Activated CD8-positive, alpha-beta T cell treated with anti-CD3 and anti-CD28 coated beads for 36 hours (primary cell): ENCODE measurements around the gene SPATS2L. TPM values are rescaled to one million over a fixed set of nuclear protein-coding genes. Genes with fewer than 3 reads are reported as not detected.

ENCODE experiments used
- ATAC-seq: fragments of 200-7000 bp; cut with Tn5 transposase; one replicate; pipeline ENCODE4 v1.10.0; 2021; ENCODE audit warnings: mild to moderate bottlenecking, moderate library complexity
- CTCF ChIA-PET: fragments of 350-600 bp; sonication (Branson Sonifier 250); formaldehyde crosslinking; loops from one replicate; lab custom pipeline; 2021; ENCODE audit warnings: antibody characterized with exemption; lab: Charles Lee
- POLR2A ChIA-PET: fragments of 350-600 bp; sonication (Branson Sonifier 250); formaldehyde crosslinking; loops from one replicate; lab custom pipeline; 2021; ENCODE audit warnings: antibody characterized with exemption; lab: Charles Lee
- DNase-seq: peaks from one replicate; pipeline ENCODE4 v3.0.0-alpha.2; 2020
- H3K27ac Mint-ChIP-seq: one replicate; pipeline ENCODE4 v1.8.0; 2021; ENCODE audit warnings: mild to moderate bottlenecking, mixed read lengths
- H3K27me3 Mint-ChIP-seq: one replicate; pipeline ENCODE4 v1.8.0; 2021; ENCODE audit warnings: mixed read lengths
- H3K36me3 Mint-ChIP-seq: one replicate; pipeline ENCODE4 v1.8.0; 2021; ENCODE audit warnings: low read depth, mixed read lengths
- H3K4me1 Mint-ChIP-seq: one replicate; pipeline ENCODE4 v1.8.0; 2021; ENCODE audit warnings: low read depth, mixed read lengths
- H3K4me3 Mint-ChIP-seq: one replicate; pipeline ENCODE4 v1.8.0; 2021; ENCODE audit warnings: mild to moderate bottlenecking, moderate library complexity, mixed read lengths
- H3K9me3 Mint-ChIP-seq: one replicate; pipeline ENCODE4 v1.8.0; 2021; ENCODE audit warnings: mixed read lengths
- intact Hi-C: fragments of 100-400 bp; cut with micrococcal nuclease; formaldehyde crosslinking; loops from one replicate; pipeline ENCODE4 v1.10.0; 2022
- total RNA-seq, 2 experiments: library from RNA; stranded (reverse); gene quantifications; one replicate each; pipeline ENCODE4 v1.2.3, GENCODE V29; 2021
- TF ChIP-seq, protein P1 (sequence below): fragments of 200-600 bp; IDR thresholded peaks from one replicate; pipeline ENCODE4 v1.8.0; 2022; ENCODE audit warnings: antibody characterized with exemption, mild to moderate bottlenecking

Gene SPATS2L
- total RNA-seq, 2 experiments from 2014 or later = 5.7 to 9.0 TPM

DNA sequence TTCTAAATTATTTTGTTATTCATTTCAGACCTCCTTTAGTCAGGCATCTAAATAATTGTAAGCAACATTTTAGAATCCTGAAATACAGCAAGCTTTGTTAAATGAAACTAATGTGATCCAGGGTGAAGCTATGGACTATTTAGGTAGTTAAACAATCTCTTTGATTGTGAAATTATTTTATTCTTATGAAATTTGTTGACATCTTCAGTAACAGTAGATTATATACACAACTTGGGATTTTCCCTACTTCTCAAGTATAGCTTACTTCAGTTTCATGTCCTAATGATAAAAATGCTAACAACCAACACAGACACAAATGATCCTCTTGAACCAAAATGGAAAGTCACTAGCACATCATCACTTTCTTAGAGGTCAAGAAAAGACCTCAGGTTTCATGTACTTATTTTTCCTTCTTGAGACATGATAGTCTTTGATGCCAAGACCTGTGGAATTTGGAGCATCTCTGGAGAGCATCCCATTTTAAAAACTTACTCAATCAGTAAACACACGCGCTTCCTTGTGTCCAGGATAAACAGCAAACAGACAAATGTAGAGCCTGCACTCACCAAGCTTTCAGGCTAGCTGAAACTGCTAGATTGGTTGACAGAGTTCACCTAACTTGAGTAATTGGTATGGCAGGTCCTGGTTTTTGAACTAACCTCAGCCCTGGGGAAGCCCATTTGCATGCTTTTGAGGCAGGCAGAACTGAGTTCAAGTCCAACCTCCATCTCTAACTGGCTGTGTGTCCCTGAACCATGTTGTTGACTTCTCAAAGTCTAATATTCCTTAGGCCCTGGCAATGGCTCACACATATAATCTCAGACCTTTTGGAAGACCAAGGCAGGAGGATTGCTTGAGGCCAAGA is 155.6 kb downstream of the SPATS2L start:
- no peaks in the 10 kb centered on the region for H3K36me3 Mint-ChIP-seq
- no peak for ATAC-seq
- no peak for DNase-seq
- CTCF ChIA-PET = interaction anchor here (0.9 to 1.1 kb wide), 2 partner anchors 9 to 20 kb away, joined by 4 to 5 read pairs; no protein-coding TSS in a partner anchor
- POLR2A ChIA-PET = no interaction called here
- no peak overlapping the region for H3K27ac Mint-ChIP-seq
- intact Hi-C loops = loop anchor here (10.0 kb wide), 1 partner anchor 157 kb away; the partner anchor contains the start of gene SPATS2L
- TF ChIP-seq, protein P1, sequence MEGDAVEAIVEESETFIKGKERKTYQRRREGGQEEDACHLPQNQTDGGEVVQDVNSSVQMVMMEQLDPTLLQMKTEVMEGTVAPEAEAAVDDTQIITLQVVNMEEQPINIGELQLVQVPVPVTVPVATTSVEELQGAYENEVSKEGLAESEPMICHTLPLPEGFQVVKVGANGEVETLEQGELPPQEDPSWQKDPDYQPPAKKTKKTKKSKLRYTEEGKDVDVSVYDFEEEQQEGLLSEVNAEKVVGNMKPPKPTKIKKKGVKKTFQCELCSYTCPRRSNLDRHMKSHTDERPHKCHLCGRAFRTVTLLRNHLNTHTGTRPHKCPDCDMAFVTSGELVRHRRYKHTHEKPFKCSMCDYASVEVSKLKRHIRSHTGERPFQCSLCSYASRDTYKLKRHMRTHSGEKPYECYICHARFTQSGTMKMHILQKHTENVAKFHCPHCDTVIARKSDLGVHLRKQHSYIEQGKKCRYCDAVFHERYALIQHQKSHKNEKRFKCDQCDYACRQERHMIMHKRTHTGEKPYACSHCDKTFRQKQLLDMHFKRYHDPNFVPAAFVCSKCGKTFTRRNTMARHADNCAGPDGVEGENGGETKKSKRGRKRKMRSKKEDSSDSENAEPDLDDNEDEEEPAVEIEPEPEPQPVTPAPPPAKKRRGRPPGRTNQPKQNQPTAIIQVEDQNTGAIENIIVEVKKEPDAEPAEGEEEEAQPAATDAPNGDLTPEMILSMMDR = no peak
- no peak overlapping the region for H3K4me3 Mint-ChIP-seq
- H3K27me3 Mint-ChIP-seq = no peaks in the 10 kb centered on the region
- H3K4me1 Mint-ChIP-seq = peaks cover 24% of the 10 kb centered on the region
- no peaks in the 10 kb centered on the region for H3K9me3 Mint-ChIP-seq

DNA sequence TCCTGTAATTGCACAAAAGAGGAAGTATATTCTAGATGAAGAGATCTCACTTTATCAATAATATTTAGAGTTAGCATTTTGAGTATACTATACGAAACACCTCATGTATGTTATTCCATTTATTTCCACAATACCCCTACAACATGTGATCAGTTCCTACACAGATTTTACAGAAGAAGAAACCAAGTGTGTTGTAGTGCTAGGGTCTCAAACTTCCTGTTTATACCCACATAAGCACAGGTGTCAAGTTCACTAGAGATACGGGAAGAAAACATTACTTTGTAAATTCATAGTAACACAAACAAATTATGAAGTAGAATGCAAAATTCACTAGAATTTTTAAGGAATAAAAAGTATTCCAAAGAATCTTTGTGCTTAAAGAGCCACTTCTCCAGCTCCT is 157.0 kb downstream of the SPATS2L start:
- no peak for ATAC-seq
- no peak overlapping the region for H3K27ac Mint-ChIP-seq
- H3K27me3 Mint-ChIP-seq = no peaks in the 10 kb centered on the region
- TF ChIP-seq, protein P1 = no peak
- intact Hi-C loops = loop anchor here (10.0 kb wide), 1 partner anchor 159 kb away; the partner anchor contains the start of gene SPATS2L
- H3K36me3 Mint-ChIP-seq = no peaks in the 10 kb centered on the region
- no peaks in the 10 kb centered on the region for H3K9me3 Mint-ChIP-seq
- H3K4me3 Mint-ChIP-seq = no peak overlapping the region
- peaks cover 38% of the 10 kb centered on the region for H3K4me1 Mint-ChIP-seq
- no peak for DNase-seq
- POLR2A ChIA-PET = no interaction called here
- CTCF ChIA-PET = no interaction called here

DNA sequence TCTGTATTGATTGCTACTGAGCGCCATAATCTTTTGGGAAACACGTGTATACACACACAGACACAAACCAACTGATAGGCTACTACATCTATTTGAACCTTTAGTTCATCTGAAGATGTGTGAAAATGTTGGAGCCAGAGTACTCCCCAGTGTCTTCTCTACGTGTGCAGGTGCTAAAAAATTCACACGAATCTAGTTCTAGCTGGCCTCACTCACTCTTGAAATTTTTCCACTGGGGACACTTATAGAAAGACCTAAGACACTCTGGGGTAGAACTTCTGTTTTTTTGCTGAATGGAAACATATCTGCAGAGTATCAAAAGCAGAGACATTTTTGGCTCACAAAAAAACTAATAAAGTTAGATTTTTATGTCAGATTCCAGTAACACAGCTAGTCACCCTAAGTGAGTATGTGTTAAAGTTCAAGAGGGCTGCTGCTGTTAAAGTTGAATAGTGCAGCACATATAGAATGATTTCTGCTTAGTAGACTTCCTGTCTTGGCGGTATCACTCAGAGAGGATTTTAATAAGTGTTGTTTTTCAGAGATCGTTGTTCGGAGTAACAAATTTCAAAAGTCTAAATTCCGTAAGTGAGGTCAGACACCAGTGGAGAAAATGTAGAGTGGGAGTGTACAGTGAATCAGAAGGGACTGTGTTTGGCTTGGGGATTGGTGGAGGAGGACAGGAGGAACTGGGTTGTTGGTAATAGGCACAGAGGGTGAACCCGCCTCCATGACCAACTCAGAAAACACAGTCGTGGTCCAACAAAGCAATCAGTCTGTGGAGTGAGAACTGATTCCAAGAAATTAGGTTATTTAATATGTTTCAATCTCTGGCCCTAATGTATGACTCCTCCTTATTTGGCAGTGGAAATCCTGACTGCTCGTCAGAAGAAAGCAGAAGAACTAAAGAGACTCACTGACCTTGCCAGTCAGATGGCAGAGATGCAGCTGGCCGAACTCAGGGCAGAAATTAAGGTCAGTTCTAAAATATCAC is 160.2 kb downstream of the SPATS2L start:
- peak overlapping the region; percentile 45 for H3K4me3 Mint-ChIP-seq
- intact Hi-C loops = loop anchor here (10.0 kb wide), 1 partner anchor 162 kb away; the partner anchor contains the start of gene SPATS2L
- peak overlapping the region; percentile 90 for H3K27ac Mint-ChIP-seq
- peak; percentile 88 for ATAC-seq
- CTCF ChIA-PET = interaction anchor here (0.8 to 3.2 kb wide), 9 partner anchors 10 to 487 kb away, joined by 3 to 17 read pairs (median 5); no protein-coding TSS in a partner anchor
- H3K9me3 Mint-ChIP-seq = no peaks in the 10 kb centered on the region
- peak; percentile 69 for DNase-seq
- TF ChIP-seq, protein P1 = no peak
- no peaks in the 10 kb centered on the region for H3K36me3 Mint-ChIP-seq
- H3K27me3 Mint-ChIP-seq = no peaks in the 10 kb centered on the region
- POLR2A ChIA-PET = interaction anchor here (0.5 to 1.5 kb wide), 4 partner anchors 10 to 159 kb away, joined by 3 to 4 read pairs (median 3); no protein-coding TSS in a partner anchor
- H3K4me1 Mint-ChIP-seq = peaks cover 54% of the 10 kb centered on the region

DNA sequence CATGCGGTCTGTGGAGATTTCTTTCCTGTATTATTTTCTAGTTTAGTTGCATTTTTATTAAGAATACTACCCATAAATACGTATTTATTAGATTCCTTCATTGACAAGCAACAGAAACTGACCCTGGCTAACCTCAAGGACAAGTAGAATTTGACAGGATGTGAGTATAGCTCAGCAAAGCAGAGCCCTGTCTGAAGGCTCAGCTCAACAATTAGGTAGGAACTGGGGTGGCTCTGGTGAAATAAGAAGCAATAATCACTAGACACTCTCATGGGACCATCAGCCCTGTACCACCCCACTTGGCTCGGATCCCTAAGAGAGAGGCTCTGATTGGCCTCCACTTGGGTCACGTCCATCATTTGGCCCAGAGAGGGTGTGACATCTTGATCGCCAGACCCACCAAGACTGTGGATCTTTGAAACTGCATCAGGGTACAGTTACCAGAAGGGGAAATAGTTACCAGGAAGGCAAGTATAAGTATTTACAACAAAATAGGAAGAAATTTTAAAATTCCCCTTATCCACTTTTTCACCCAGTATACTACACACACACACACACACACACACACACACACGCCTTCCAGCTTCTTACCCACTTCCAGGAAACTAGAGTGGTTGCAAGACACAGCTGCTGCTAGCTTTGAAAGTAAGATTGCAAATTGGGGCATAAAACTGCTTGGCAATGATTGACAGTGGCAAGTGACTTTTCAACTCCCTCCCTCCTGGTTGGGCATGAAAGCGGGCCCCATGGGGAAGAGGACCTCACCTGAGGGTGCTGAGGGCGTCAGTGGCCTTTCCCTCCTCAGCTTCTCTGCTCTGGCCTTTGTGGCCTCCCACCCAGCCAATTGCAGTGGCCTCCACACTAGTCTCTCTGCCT is 161.6 kb downstream of the SPATS2L start:
- H3K4me3 Mint-ChIP-seq = no peak overlapping the region

More for the DNA sequence above, 161.6 kb downstream of the SPATS2L start:
- Mint-ChIP-seq H3K9me3 (no peaks in the 10 kb centered on the region), H3K27ac (peak overlapping the region; percentile 90), H3K4me1 (peaks cover 49% of the 10 kb centered on the region), H3K36me3 (no peaks in the 10 kb centered on the region), H3K27me3 (no peaks in the 10 kb centered on the region)
- intact Hi-C loops = loop anchor here (10.0 kb wide), 1 partner anchor 163 kb away; the partner anchor contains the start of gene SPATS2L
- ChIA-PET POLR2A (interaction anchor here (0.6 to 1.6 kb wide), 4 partner anchors 12 to 160 kb away, joined by 3 to 4 read pairs (median 4); no protein-coding TSS in a partner anchor), CTCF (interaction anchor here (0.9 to 3.2 kb wide), 8 partner anchors 8 to 488 kb away, joined by 3 to 17 read pairs (median 8); no protein-coding TSS in a partner anchor)
- ATAC-seq (no peak), DNase-seq (peak; percentile 31)
- TF ChIP-seq, protein P1 = no peak
